GM20000 (cell line): Measurements from ENCODE around the gene F8.
A peak's percentile ranks its signal among the peaks of the same experiment; 100 is the strongest.
"Not testable (repeated sequence)": the region's sequence is repeated elsewhere in the genome, so short reads cannot be mapped to it uniquely, and the experiment has no call there.

Experiments used
- DNase-seq: peaks from one replicate; pipeline ENCODE4 v3.0.0; 2012; ENCODE audit warnings: low spot score
- CTCF ChIP-seq: IDR thresholded peaks from 2 replicates; pipeline ENCODE4 v1.5.1; 2012; ENCODE audit warnings: mild to moderate bottlenecking, control low read depth; ENCODE audit errors: extremely low read depth, missing control alignments

Gene F8

GRCh38 chrX:154873329-154873728 is 149.2 kb downstream of the F8 start:
- no peak for TF ChIP-seq CTCF
- DNase-seq: no peak

- not testable (repeated sequence) for DNase-seq
Observed at GRCh38 chrX:154868522-154868921, 154.0 kb downstream of the F8 start.

- DNase-seq: no peak
- TF ChIP-seq CTCF: no peak
Observed at GRCh38 chrX:154855256-154855655, 167.3 kb downstream of the F8 start.

- DNase-seq: no peak
- no peak for TF ChIP-seq CTCF
Observed at GRCh38 chrX:154850957-154851611, 171.4 kb downstream of the F8 start.

GRCh38 chrX:154840856-154841255 is 181.7 kb downstream of the F8 start:
- TF ChIP-seq CTCF: no peak

GRCh38 chrX:154836163-154836562 is 186.4 kb downstream of the F8 start:
- no peak for TF ChIP-seq CTCF
- DNase-seq: no peak

More at GRCh38 chrX:154840856-154841255, 181.7 kb downstream of the F8 start:
- peak; percentile 29 for DNase-seq

GRCh38 chrX:154834562-154834961 is 188.0 kb downstream of the F8 start, which contains the start of gene SMIM9:
SMIM9 (minus strand) TSS chrX:154834662; CDS start chrX:154830856, 3,806 bp downstream.
- no peak for DNase-seq
- TF ChIP-seq CTCF: no peak

- TF ChIP-seq CTCF: no peak
- no peak for DNase-seq
Observed at GRCh38 chrX:154833746-154834274, 188.7 kb downstream of the F8 start.
